GM12891 (cell line): Measurements from ENCODE around the gene IQCH.

Experiments used
- PAX5 ChIP-seq: IDR thresholded peaks from 2 replicates; pipeline ENCODE4 v1.6.1; 2011; ENCODE audit warnings: low read length, moderate library complexity, mild to moderate bottlenecking; ENCODE audit not compliant: insufficient read depth, severe bottlenecking
- POLR2A ChIP-seq: IDR thresholded peaks from 2 replicates; pipeline ENCODE4 v1.6.1; 2011; ENCODE audit warnings: low read depth, low read length, control low read depth
- POLR2AphosphoS5 ChIP-seq: IDR thresholded peaks from 2 replicates; pipeline ENCODE4 v1.6.1; 2011; ENCODE audit warnings: low read depth, low read length, control low read depth
- POU2F2 ChIP-seq: IDR thresholded peaks from 2 replicates; pipeline ENCODE4 v1.6.1; 2011; ENCODE audit warnings: low read depth, mild to moderate bottlenecking, control low read depth, low read length, moderate library complexity
- SPI1 ChIP-seq: IDR thresholded peaks from 2 replicates; pipeline ENCODE4 v1.6.1; 2011; ENCODE audit warnings: low read depth, low read length, control low read depth
- TAF1 ChIP-seq: IDR thresholded peaks from 2 replicates; pipeline ENCODE4 v1.6.1; 2011; ENCODE audit warnings: low read depth, low read length, control low read depth

GRCh38 chr15:67504056-67504455 lies 249.5 kb downstream of the IQCH start:
- TF ChIP-seq POLR2A (no peak), POLR2AphosphoS5 (no peak), TAF1 (no peak), SPI1 (no peak), PAX5 (no peak), POU2F2 (no peak)
